Measurements from ENCODE around the gene ACTG2.
"Not testable (repeated sequence)": the region's sequence is repeated elsewhere in the genome, so short reads cannot be mapped to it uniquely, and the experiment has no call there.

The ACTG2 gene

DNA sequence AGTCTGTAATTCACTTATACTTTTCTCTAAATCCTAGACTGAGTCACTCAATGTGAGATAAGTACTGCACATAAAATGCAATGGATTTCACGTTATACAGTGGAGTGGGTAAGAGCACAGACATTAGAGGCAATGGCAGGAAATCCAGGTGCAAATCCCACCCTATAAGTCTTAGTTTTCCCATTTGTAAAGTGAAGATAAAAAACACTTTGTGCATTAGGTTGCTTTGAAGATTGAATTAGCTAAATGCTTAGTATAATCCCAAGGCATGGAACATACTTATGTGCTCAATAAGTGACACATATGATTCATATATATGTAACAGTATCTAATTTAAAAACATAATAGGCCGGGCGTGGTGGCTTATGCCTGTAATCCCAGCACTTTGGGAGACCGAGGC is 10.5 kb downstream of the ACTG2 start:
- POLR2A ChIA-PET, result no interaction called here
- DNase-seq (ENCODE audit: low read depth, low spot score), result no peak
- TF ChIP-seq, protein P1, sequence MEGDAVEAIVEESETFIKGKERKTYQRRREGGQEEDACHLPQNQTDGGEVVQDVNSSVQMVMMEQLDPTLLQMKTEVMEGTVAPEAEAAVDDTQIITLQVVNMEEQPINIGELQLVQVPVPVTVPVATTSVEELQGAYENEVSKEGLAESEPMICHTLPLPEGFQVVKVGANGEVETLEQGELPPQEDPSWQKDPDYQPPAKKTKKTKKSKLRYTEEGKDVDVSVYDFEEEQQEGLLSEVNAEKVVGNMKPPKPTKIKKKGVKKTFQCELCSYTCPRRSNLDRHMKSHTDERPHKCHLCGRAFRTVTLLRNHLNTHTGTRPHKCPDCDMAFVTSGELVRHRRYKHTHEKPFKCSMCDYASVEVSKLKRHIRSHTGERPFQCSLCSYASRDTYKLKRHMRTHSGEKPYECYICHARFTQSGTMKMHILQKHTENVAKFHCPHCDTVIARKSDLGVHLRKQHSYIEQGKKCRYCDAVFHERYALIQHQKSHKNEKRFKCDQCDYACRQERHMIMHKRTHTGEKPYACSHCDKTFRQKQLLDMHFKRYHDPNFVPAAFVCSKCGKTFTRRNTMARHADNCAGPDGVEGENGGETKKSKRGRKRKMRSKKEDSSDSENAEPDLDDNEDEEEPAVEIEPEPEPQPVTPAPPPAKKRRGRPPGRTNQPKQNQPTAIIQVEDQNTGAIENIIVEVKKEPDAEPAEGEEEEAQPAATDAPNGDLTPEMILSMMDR (IDR thresholded peaks at IDR 0.05; ENCODE audit: insufficient read depth, low read length, missing control alignments), result no peak
- CTCF ChIA-PET, result no interaction called here
- H3K4me3 ChIP-seq (ENCODE audit: low read depth, low read length), result no peak overlapping the region

DNA sequence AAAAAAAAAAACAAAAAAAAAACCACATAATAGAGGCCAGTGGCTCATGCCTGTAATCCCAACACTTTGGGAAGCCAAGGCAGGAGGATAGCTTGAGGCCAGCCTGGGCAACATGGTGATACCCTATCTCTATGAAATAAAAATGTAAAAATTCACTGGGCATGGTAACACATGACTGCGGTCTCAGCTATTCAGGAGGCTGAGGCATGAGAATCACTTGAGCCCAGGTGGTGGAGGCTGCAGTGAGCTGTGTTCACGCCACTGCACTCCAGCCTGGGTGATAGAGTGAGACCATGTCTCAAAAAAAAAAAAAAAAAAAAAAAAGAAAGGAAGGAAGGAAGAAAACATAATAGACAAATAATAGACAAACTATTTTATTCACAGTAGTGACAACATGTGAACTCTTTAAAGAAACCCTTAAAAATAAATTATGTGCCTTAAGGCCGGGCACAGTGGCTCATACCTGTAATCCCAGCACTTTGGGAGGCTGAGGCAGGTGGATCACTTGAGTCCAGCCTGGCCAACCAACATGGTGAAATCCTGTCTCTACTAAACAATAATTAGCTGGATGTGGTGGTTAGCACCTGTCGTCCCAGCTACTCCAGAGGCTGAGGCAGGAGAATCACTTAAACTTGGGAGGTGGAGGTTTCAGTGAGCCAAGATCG is 11.3 kb downstream of the ACTG2 start:
- DNase-seq (ENCODE audit: low read depth, low spot score); CTCF ChIA-PET; POLR2A ChIA-PET; H3K4me3 ChIP-seq (ENCODE audit: low read depth, low read length): not testable (repeated sequence)

DNA sequence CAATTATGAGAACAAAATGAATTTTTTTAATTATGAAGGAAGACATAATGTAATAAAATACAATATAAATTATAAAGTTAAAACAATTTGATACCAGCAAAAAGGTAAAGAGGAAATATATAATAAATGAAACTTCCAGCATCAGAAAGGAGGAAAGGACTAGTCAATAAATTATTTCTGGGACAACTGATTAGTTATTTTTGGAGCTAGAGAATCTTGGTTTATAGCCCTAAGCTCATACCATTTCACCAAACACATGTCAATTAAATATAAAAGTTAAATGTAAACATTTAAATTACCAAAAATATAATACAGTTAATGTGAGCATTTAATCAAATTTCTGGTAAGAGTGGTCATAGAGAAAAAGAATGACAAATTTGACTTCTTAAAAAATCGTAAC is 12.1 kb downstream of the ACTG2 start:
- ChIA-PET POLR2A (no interaction called here), CTCF (no interaction called here)
- TF ChIP-seq, protein P1 (IDR thresholded peaks at IDR 0.05; ENCODE audit: insufficient read depth, low read length, missing control alignments), result no peak
- no peak for DNase-seq (ENCODE audit: low read depth, low spot score)
- no peak overlapping the region for H3K4me3 ChIP-seq (ENCODE audit: low read depth, low read length)

DNA sequence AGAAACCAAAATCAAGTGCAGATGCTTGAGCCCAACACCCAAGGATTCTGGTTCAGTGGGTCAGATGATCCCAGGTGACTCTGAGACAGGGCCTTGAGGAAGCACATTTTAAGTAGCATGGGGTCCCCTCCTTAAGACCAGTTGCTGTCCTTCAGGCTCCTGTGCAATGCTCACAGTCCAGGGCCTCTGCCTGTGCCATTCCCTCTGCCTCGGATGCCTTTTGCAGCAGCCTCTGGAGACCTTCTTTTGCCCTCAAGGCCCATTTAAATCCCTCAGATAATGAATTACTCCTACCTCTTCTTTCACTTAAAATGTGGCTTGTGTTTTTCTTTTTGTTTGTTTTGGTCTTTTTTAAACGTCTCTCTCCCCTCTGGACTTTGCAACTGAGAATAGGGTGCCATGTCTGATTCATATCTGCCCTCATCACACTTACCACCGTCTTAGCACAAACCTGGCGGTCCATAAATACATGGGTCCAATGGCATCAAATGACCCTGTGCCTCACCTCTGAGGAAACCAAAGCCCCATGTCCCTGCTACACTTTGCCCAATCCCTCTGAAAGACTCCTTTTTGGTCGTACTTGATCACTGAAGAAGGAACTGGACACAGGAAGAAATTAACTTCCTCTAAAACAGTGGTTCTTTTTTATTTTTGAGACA is 14.2 kb downstream of the ACTG2 start:
- H3K4me3 ChIP-seq (ENCODE audit: low read depth, low read length), result no peak overlapping the region
- CTCF ChIA-PET, result no interaction called here
- DNase-seq (ENCODE audit: low read depth, low spot score), result no peak
- POLR2A ChIA-PET, result no interaction called here
- TF ChIP-seq, protein P1 (IDR thresholded peaks at IDR 0.05; ENCODE audit: insufficient read depth, low read length, missing control alignments), result no peak

DNA sequence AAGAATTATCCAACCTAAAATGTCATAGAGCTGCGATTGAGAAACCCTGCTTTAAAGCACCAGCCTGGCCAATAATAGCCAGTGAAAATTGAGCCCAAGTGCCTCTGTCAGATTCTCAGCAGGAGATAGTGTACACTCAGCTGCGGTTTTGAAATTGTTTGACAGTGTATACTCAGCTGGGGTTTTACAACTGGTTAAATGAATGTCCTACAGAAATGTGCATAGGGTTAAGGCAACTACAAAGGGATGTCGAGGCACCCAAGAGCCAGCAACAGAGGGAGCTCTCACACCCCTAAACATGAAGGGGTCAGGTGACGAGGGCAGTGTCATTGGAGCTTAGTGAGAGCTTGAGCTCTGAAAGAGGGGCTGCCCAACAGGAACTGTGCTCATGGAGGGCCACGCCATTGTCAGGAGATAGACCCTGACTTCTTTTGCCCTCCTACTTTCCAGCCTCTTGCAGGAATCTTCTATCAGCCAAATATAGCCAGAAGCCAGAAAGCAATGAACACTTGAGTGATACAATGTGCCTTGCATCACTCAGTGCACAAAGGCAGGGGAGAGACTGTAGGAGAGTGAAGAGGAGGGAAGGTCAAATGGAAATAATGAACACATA is 15.1 kb downstream of the ACTG2 start:
- no peak for DNase-seq (ENCODE audit: low read depth, low spot score)
- H3K4me3 ChIP-seq (ENCODE audit: low read depth, low read length), result no peak overlapping the region
- CTCF ChIA-PET, result interaction anchor here (1.1 kb wide), 1 partner anchor 241 kb away, joined by 4 read pairs; no protein-coding TSS in a partner anchor
- POLR2A ChIA-PET, result no interaction called here
- TF ChIP-seq, protein P1 (IDR thresholded peaks at IDR 0.05; ENCODE audit: insufficient read depth, low read length, missing control alignments), result no peak

DNA sequence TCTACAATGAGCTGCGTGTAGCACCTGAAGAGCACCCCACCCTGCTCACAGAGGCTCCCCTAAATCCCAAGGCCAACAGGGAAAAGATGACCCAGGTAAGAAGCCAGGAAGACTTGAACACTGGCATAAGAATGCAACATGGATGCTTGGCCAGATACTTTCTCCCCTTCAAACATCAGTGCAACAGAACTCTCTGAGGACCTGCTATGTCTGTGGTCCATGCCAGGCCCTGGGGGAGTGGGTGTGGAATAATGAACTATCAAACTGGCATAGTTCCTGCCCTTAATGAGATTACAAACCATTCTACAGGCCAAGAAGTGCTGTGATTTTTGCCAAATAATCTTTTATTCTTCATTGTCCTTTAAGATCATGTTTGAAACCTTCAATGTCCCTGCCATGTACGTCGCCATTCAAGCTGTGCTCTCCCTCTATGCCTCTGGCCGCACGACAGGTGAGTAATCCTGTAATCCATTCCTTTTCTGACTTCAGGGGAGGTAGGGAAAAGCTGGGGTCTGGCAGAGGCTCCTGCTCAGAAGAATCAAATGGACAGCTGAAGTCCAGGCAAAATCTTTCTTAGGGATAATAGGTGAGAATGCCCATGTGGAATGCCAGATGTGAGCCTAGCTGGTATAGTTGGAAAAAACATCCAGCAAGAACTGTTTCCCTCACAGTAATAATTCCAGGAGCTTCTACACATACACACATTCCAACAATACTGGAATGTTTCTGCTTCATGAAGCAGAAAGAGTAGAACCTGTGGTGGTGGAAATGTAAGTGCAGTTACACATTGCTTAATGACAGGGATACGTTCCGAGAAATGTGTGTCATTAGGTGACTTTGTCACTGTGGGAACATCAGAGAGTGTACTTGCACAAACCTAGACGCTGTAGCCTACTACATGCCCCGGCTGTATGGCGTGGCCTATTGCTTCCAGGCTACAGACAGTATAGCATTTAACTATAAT is 16.2 kb downstream of the ACTG2 start:
- TF ChIP-seq, protein P1 (IDR thresholded peaks at IDR 0.05; ENCODE audit: insufficient read depth, low read length, missing control alignments), result no peak
- CTCF ChIA-PET, result interaction anchor here (0.9 to 1.1 kb wide), 2 partner anchors 22 to 240 kb away, joined by 3 to 4 read pairs; no protein-coding TSS in a partner anchor
- POLR2A ChIA-PET, result no interaction called here
- no peak overlapping the region for H3K4me3 ChIP-seq (ENCODE audit: low read depth, low read length)
- DNase-seq (ENCODE audit: low read depth, low spot score), result no peak

Data from AG04449 (cell line).